Measurements from ENCODE around the gene NOTCH1.

DNA sequence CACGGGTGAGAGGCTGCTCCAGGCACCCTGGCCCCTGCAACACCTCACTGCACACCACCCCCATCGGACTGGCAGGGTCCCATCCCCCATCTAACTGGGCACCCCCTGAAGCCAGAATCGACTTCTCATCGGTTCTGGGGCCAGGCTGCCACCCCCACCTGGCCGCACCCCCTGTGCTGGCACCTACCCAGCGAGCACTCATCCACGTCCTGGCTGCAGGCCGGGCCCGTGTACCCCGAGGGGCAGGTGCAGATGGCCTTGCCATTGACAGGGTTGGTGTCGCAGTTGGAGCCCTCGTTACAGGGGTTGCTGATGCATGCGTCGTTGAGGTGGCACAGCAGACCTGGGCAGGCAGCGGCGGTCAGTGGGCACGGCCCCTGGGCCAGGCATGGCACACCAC, 27.9 kb downstream of the NOTCH1 start:
- TF ChIP-seq POLR2A (IDR thresholded peaks at IDR 0.05): no peak
- TF ChIP-seq, protein P1, sequence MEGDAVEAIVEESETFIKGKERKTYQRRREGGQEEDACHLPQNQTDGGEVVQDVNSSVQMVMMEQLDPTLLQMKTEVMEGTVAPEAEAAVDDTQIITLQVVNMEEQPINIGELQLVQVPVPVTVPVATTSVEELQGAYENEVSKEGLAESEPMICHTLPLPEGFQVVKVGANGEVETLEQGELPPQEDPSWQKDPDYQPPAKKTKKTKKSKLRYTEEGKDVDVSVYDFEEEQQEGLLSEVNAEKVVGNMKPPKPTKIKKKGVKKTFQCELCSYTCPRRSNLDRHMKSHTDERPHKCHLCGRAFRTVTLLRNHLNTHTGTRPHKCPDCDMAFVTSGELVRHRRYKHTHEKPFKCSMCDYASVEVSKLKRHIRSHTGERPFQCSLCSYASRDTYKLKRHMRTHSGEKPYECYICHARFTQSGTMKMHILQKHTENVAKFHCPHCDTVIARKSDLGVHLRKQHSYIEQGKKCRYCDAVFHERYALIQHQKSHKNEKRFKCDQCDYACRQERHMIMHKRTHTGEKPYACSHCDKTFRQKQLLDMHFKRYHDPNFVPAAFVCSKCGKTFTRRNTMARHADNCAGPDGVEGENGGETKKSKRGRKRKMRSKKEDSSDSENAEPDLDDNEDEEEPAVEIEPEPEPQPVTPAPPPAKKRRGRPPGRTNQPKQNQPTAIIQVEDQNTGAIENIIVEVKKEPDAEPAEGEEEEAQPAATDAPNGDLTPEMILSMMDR (IDR thresholded peaks at IDR 0.05): no peak

All from thyroid gland (tissue), 4 donors.